ENCODE data around the gene DCST1. TPM values are rescaled to one million over a fixed set of nuclear protein-coding genes. Genes with fewer than 3 reads are reported as not detected.

DCST1 gene, protein sequence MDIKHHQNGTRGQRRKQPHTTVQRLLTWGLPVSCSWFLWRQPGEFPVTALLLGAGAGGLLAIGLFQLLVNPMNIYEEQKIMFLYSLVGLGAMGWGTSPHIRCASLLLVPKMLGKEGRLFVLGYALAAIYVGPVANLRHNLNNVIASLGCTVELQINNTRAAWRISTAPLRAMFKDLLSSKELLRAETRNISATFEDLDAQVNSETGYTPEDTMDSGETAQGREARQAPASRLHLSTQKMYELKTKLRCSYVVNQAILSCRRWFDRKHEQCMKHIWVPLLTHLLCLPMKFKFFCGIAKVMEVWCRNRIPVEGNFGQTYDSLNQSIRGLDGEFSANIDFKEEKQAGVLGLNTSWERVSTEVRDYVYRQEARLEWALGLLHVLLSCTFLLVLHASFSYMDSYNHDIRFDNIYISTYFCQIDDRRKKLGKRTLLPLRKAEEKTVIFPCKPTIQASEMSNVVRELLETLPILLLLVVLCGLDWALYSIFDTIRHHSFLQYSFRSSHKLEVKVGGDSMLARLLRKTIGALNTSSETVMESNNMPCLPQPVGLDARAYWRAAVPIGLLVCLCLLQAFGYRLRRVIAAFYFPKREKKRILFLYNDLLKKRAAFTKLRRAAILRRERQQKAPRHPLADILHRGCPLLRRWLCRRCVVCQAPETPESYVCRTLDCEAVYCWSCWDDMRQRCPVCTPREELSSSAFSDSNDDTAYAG
- total RNA-seq (2021; fragmentation: NEBNext Ultra II Directional; extraction: Animal tissue kit (Norgen Biotek cat#: 25700)), result not detected in 2 replicates
- 0.03 TPM in 1 of 2 replicates, not detected in the other for polyA plus RNA-seq (2011; rRNA removed)
- not detected for polyA plus RNA-seq (2011; cell fraction: cytosol; rRNA removed)
- 0.24 TPM for polyA plus RNA-seq (2011; cell fraction: nucleus; rRNA removed)
- polyA plus RNA-seq (2012, experiment 1 of 2), result 0.08 TPM in 1 of 4 replicates, not detected in the others
- not detected for polyA plus RNA-seq (2012, experiment 2 of 2)
- 0.06 TPM for polyA plus RNA-seq (2013, experiment 1 of 2)
- polyA plus RNA-seq (2013, experiment 2 of 2), result not detected
- polyA minus RNA-seq (2011; rRNA and poly(A)+ RNA removed), result not detected in 2 replicates
- polyA minus RNA-seq (2011; cell fraction: cytosol; rRNA and poly(A)+ RNA removed), result not detected
- not detected for polyA minus RNA-seq (2011; cell fraction: nucleus; rRNA and poly(A)+ RNA removed)
- long read RNA-seq, experiment 1, result 0 reads
- long read RNA-seq, experiment 2, result 0 reads

DNA sequence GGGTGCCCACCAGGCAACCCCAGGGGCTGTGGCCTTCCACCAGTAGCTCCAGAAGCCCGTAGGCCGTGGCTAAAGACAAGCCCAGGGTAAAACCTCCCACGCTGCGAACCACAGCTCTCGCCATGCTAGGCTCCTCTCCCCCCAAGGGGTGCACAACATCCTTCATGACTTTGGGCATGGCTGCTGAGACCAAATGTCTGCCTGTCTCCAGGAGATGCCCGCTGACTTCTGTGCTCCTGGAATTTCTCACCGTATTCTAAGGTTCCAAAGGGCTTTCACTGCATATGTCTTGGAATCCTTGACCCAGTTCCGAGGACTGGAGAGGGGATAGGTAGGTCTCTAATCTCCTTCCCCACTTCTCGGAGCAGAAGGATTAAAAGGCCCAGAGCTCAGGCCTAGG, at the start of gene DCST1, which contains the start of gene DCST2:
Gene DCST1, plus strand, starts transcription at position 301 of the 400 bp plus-strand sequence. CDS start 213 bp downstream, outside the sequence.
Gene DCST2, minus strand, starts transcription at position 258 of the 400 bp plus-strand sequence. Its CDS starts 80 bp downstream, at position 178.
- FAIRE-seq (no peak), DNase-seq (ENCODE audit: low read depth in 1 of 2, low spot score in 2 of 2) (no peak)
- H4K8ac ChIP-seq (ENCODE audit: extremely low read depth, insufficient read depth, low read length), result peak within 1 kb of the TSS; percentile 35
- H3K27me3 ChIP-seq (replicated peaks in 1 of 4; ENCODE audit: control insufficient read depth in 3 of 4, extremely low read depth in 1 of 4, insufficient read depth in 3 of 4, low read length in 3 of 4), result peaks cover 0 to 2% (median 0%) of the 10 kb centered on the region in 4 experiments; a peak in 2 of 7 replicates
- H2BK12ac ChIP-seq (ENCODE audit: low read depth, low read length), result no peak within 1 kb of the TSS
- no peak within 1 kb of the TSS for H3K14ac ChIP-seq (ENCODE audit: insufficient read length)
- H2AK5ac ChIP-seq (ENCODE audit: low read depth, low read length), result no peak within 1 kb of the TSS
- no peaks in the 10 kb centered on the region; a peak in 1 of 7 replicates for H3K4me1 ChIP-seq (replicated peaks in 1 of 4; ENCODE audit: control insufficient read depth in 3 of 4, insufficient read depth in 4 of 4, low read length in 3 of 4)
- no peak within 1 kb of the TSS for H3K56ac ChIP-seq (replicated peaks; ENCODE audit: insufficient read length, low read depth, low read length)
- no peak within 1 kb of the TSS for H4K5ac ChIP-seq (ENCODE audit: insufficient read length, low read depth, low read length)
- CTCF ChIA-PET (ENCODE audit: partially characterized antibody), result interaction anchor here (0.9 to 9.5 kb wide), 6 partner anchors 11 to 27 kb away, joined by 3 to 76 read pairs (median 14); partner anchors contain the start of gene ADAM15
- no peak within 1 kb of the TSS for H2BK120ac ChIP-seq (replicated peaks; ENCODE audit: low read depth, low read length)
- POLR2A ChIA-PET (ENCODE audit: partially characterized antibody), result interaction anchor here (0.7 to 8.8 kb wide), 4 partner anchors 9 to 97 kb away, joined by 3 to 60 read pairs (median 5); partner anchors contain the start of gene PMVK
- no peak within 1 kb of the TSS for H2AFZ ChIP-seq (ENCODE audit: low read length)
- H3K23ac ChIP-seq (ENCODE audit: insufficient read length), result no peak within 1 kb of the TSS
- H3K4me3 ChIP-seq (ENCODE audit: extremely low read depth in 1 of 4, insufficient read depth in 2 of 4, low read depth in 3 of 4, low read length in 4 of 4), result no peak within 1 kb of the TSS
- H3K36me3 ChIP-seq (ENCODE audit: control insufficient read depth in 2 of 4, insufficient read depth in 4 of 4, low read length in 3 of 4), result no peaks in the 10 kb centered on the region
- H3K79me1 ChIP-seq (ENCODE audit: low read depth, low read length), result no peaks in the 10 kb centered on the region
- H3K9me3 ChIP-seq (ENCODE audit: insufficient read depth in 2 of 2, low read depth in 1 of 2, low read length in 1 of 2), result no peaks in the 10 kb centered on the region
- no peak within 1 kb of the TSS for H4K91ac ChIP-seq (replicated peaks; ENCODE audit: insufficient read length, low read length)
- H3K18ac ChIP-seq (ENCODE audit: extremely low read depth, low read length), result no peak within 1 kb of the TSS
- H3K4ac ChIP-seq (replicated peaks; ENCODE audit: insufficient read length, low read depth, low read length), result no peak within 1 kb of the TSS
- H2BK15ac ChIP-seq (ENCODE audit: low read length), result no peak within 1 kb of the TSS
- WGBS, 2 experiments (ENCODE audit: extremely low coverage in 1 of 2, insufficient coverage in 1 of 2, insufficient read length in 1 of 2, insufficient replicate concordance in 2 of 2, low coverage in 1 of 2, low lambda C conversion rate in 2 of 2, missing lambda C conversion rate in 1 of 2), result 93% methylated on average over 9 of the region's 9 CpGs; no CpG with 5 or more reads in 1 of the 2 experiments
- no peak within 1 kb of the TSS for H3K4me2 ChIP-seq (ENCODE audit: insufficient read depth in 1 of 2, low read depth in 2 of 2, low read length in 2 of 2)
- H2BK20ac ChIP-seq (ENCODE audit: low read length), result no peak within 1 kb of the TSS
- H3K23me2 ChIP-seq (ENCODE audit: low read depth, low read length), result no peaks in the 10 kb centered on the region
- H3K27ac ChIP-seq (ENCODE audit: low read depth, low read length), result no peak within 1 kb of the TSS
- no peak within 1 kb of the TSS for H3K9ac ChIP-seq (replicated peaks in 1 of 4; ENCODE audit: extremely low read depth in 1 of 4, low read depth in 3 of 4, low read length in 3 of 4)
- no peak within 1 kb of the TSS for H2BK5ac ChIP-seq (ENCODE audit: low read depth, low read length)
- H4K20me1 ChIP-seq (replicated peaks in 1 of 2; ENCODE audit: control insufficient read depth in 1 of 2, insufficient read depth in 2 of 2, low read length in 2 of 2), result no peaks in the 10 kb centered on the region
- H3K79me2 ChIP-seq (ENCODE audit: control insufficient read depth in 1 of 2, insufficient read depth in 2 of 2, low read length in 2 of 2), result no peaks in the 10 kb centered on the region
- TF ChIP-seq HDAC6 (IDR thresholded peaks at IDR 0.05; ENCODE audit: low read depth, low read length) (no peak), RAD21 (IDR thresholded peaks at IDR 0.05 in 1 of 2, conservative IDR thresholded peaks at IDR 0.05 in 1 of 2; ENCODE audit: low read depth in 2 of 2, low read length in 2 of 2) (no peak)
